Stomach (tissue), 4 donors: ENCODE data around the gene DOCK2.

ENCODE experiments used
- CTCF ChIP-seq, 7 experiments: fragments of 450-650 bp in 4 of 7; fragments of 200-600 bp in 3 of 7; sonication (generic) in 3 of 7; IDR thresholded peaks; one replicate each; pipeline ENCODE4 v1.5.1; 2016 to 2019; ENCODE audit warnings: antibody characterized with exemption in 7 of 7, control low read depth in 2 of 7, mild to moderate bottlenecking in 1 of 7
- POLR2A ChIP-seq, 4 donors: fragments of 450-650 bp; IDR thresholded peaks; one replicate each; pipeline ENCODE4 v1.6.1; 2016; ENCODE audit warnings: antibody characterized with exemption in 4 of 4, control low read depth in 2 of 4, mild to moderate bottlenecking in 1 of 4, moderate library complexity in 1 of 4
- POLR2AphosphoS5 ChIP-seq, 3 donors: sonication (generic); formaldehyde crosslinking; IDR thresholded peaks; one replicate each; pipeline ENCODE4 v1.6.1; 2016; ENCODE audit warnings: antibody characterized with exemption in 3 of 3

GRCh38 chr5:170132269-170132975 lies 495.3 kb downstream of the DOCK2 start:
- TF ChIP-seq POLR2AphosphoS5 (IDR thresholded peaks at IDR 0.05) (no peak), CTCF (IDR thresholded peaks at IDR 0.05) (no peak), POLR2A (IDR thresholded peaks at IDR 0.05) (no peak)
